ENCODE results near the gene PDE8A.

- TF ChIP-seq CTCF (IDR thresholded peaks at IDR 0.05) (no peak), REST (IDR thresholded peaks at IDR 0.05; ENCODE audit: insufficient read depth in 1 of 2, low read depth in 2 of 2, low read length in 1 of 2) (no peak), POLR2AphosphoS5 (IDR thresholded peaks at IDR 0.05; ENCODE audit: low read depth, low read length) (no peak)
Measured at GRCh38 chr15:84956199-84956598, 25.5 kb upstream of the PDE8A start.
